ENCODE results near the gene AUTS2.
A peak's percentile ranks its signal among the peaks of the same experiment; 100 is the strongest.
"Not testable (repeated sequence)": the region's sequence is repeated elsewhere in the genome, so short reads cannot be mapped to it uniquely, and the experiment has no call there.

Gene AUTS2

DNA sequence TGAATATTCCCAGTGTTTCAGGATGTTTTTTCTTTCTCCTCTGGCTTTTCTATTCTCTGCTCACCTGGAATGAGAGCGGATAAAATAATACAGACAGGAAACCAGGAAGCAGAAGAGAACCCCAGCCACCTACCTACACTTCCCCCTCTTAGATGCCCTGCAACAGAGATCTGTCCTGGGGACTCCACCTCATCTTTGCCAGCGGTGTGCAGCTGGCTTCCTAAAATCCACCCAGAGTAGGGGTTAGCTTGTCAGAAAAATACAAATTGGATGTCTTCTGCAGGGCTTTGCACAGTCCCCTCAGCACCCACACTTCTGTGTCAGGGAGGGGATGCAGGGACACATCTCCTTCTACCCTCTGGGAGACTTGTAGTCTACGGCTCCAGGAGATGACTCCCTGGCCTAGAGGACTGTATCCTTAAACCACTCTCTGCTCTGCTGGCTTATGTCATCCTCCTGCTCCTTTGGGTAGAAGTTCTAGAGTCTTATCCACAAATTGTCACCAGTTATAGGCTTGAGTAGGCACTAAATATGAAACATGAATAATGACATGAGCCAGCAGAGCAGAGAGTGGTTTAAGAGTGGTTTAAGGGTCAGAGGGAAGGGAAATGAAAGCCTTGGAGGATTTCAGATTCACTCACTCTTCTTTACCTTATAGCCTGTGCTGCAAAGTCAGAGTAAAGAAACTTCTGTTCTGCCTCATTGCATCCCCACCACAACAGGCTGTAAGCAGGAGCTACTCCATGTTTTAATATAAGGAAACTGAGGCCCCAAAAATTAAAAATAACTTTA lies 749.4 kb downstream of the AUTS2 start:
- DNase-seq (no peak), ATAC-seq (peak; percentile 24)
- Mint-ChIP-seq H3K4me3 (no peak overlapping the region), H3K4me1 (no peaks in the 10 kb centered on the region), H3K36me3 (ENCODE audit: low read depth) (no peaks in the 10 kb centered on the region), H3K27me3 (no peaks in the 10 kb centered on the region), H3K9me3 (peaks cover 4% of the 10 kb centered on the region), H3K27ac (no peak overlapping the region)

DNA sequence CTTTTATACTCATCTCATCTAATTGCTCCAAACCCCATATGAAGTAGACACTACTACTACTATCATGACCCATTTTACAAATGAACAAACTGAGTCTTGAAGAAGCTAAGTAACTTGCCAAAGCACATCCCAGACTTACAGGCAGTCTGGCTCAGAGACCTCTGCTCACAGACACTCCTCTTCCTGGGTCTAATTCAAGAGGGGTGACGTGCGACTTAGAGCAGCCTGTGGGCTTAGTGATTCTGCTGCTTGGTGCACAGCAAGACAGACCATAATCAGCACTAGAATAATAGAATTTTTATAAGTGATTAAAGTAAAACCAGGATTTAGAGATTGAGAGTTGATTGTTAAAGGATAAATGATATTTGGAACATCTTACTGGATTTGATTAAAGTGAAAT lies 750.8 kb downstream of the AUTS2 start:
- Mint-ChIP-seq H3K9me3 (peaks cover 4% of the 10 kb centered on the region), H3K4me1 (peaks cover 1% of the 10 kb centered on the region), H3K27ac (no peak overlapping the region), H3K4me3 (no peak overlapping the region), H3K27me3 (no peaks in the 10 kb centered on the region), H3K36me3 (ENCODE audit: low read depth) (no peaks in the 10 kb centered on the region)
- DNase-seq (no peak), ATAC-seq (no peak)

GRCh38 chr7:70349819-70350218 lies 751.5 kb downstream of the AUTS2 start:
- H3K27ac Mint-ChIP-seq, result no peak overlapping the region
- ATAC-seq, result no peak

GRCh38 chr7:70352088-70352487 lies 753.8 kb downstream of the AUTS2 start:
- Mint-ChIP-seq H3K4me3 (no peak overlapping the region), H3K4me1 (peaks cover 12% of the 10 kb centered on the region), H3K9me3 (peaks cover 4% of the 10 kb centered on the region), H3K27me3 (no peaks in the 10 kb centered on the region), H3K27ac (no peak overlapping the region), H3K36me3 (ENCODE audit: low read depth) (no peaks in the 10 kb centered on the region)
- no peak for ATAC-seq
- DNase-seq, result no peak

More at GRCh38 chr7:70349819-70350218, 751.5 kb downstream of the AUTS2 start:
- peaks cover 4% of the 10 kb centered on the region for H3K9me3 Mint-ChIP-seq
- H3K4me1 Mint-ChIP-seq, result peaks cover 8% of the 10 kb centered on the region
- H3K36me3 Mint-ChIP-seq (ENCODE audit: low read depth), result no peaks in the 10 kb centered on the region
- H3K27me3 Mint-ChIP-seq, result no peaks in the 10 kb centered on the region
- H3K4me3 Mint-ChIP-seq, result no peak overlapping the region
- DNase-seq, result no peak

- H3K36me3 Mint-ChIP-seq (ENCODE audit: low read depth), result no peaks in the 10 kb centered on the region
- no peaks in the 10 kb centered on the region for H3K27me3 Mint-ChIP-seq
- H3K4me3 Mint-ChIP-seq, result no peak overlapping the region
- no peak for DNase-seq
- peaks cover 12% of the 10 kb centered on the region for H3K4me1 Mint-ChIP-seq
- H3K9me3 Mint-ChIP-seq, result peaks cover 4% of the 10 kb centered on the region
- ATAC-seq, result no peak
- H3K27ac Mint-ChIP-seq, result no peak overlapping the region
Observed at GRCh38 chr7:70352906-70353305, 754.6 kb downstream of the AUTS2 start.

- peaks cover 4% of the 10 kb centered on the region for H3K9me3 Mint-ChIP-seq
- no peak overlapping the region for H3K27ac Mint-ChIP-seq
- DNase-seq (no peak), ATAC-seq (no peak)
- no peak overlapping the region for H3K4me3 Mint-ChIP-seq
- no peaks in the 10 kb centered on the region for H3K36me3 Mint-ChIP-seq (ENCODE audit: low read depth)
- H3K4me1 Mint-ChIP-seq, result peaks cover 12% of the 10 kb centered on the region
- no peaks in the 10 kb centered on the region for H3K27me3 Mint-ChIP-seq
Observed at GRCh38 chr7:70353330-70353945, 755.2 kb downstream of the AUTS2 start.

- ATAC-seq, result no peak
- H3K27ac Mint-ChIP-seq, result no peak overlapping the region
- H3K36me3 Mint-ChIP-seq (ENCODE audit: low read depth), result no peaks in the 10 kb centered on the region
- H3K4me1 Mint-ChIP-seq, result peaks cover 12% of the 10 kb centered on the region
- DNase-seq, result no peak
- no peaks in the 10 kb centered on the region for H3K27me3 Mint-ChIP-seq
- no peak overlapping the region for H3K4me3 Mint-ChIP-seq
- H3K9me3 Mint-ChIP-seq, result peaks cover 4% of the 10 kb centered on the region
Observed at GRCh38 chr7:70353946-70354335, 755.7 kb downstream of the AUTS2 start.

GRCh38 chr7:70354409-70355169 lies 756.3 kb downstream of the AUTS2 start:
- Mint-ChIP-seq H3K4me1 (peaks cover 12% of the 10 kb centered on the region), H3K36me3 (ENCODE audit: low read depth) (no peaks in the 10 kb centered on the region), H3K9me3 (peaks cover 4% of the 10 kb centered on the region), H3K27ac (no peak overlapping the region), H3K27me3 (no peaks in the 10 kb centered on the region), H3K4me3 (no peak overlapping the region)
- ATAC-seq, result peak; percentile 54
- DNase-seq, result no peak

DNA sequence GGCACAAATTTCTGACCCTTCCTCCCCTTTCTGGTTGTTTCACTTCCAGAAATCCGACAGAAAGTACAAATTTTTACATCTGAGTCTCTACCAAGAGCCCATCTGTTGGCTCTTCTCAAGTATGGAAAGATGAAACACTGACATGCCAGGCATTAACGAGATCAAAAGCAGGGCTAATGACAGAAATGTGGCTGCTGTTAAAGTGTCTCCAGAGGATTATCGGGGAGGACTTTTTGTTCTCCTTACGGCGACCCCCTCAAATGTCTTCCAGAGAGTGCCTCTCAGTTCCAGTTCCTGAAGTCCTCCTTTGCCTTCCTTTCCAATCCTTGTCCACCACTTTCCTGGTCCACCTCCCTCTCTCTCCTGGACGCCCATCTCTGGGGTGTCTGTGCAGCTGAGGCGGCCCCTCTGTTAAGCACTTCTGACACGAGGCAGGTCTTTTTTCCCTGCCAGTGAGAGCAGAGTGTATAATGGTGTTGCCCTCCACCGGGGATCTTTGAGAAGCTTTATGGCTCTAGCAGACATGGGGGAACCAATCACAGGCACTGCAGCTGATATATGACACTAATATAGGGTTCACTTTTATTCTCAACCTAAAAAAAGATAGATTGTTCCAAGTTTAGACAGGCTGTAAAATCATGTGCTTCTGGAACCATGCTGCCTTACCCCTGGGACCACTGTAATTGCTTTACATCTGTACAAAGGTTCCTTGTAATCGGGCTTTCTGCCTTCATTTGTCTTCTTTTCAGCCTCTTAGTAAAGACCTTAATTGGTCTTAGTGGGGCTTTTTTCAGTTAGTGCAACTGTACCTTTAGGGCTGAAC lies 757.1 kb downstream of the AUTS2 start:
- no peak overlapping the region for H3K27ac Mint-ChIP-seq
- no peak for ATAC-seq
- DNase-seq, result no peak
- peaks cover 12% of the 10 kb centered on the region for H3K4me1 Mint-ChIP-seq
- H3K9me3 Mint-ChIP-seq, result peaks cover 4% of the 10 kb centered on the region
- H3K4me3 Mint-ChIP-seq, result no peak overlapping the region
- H3K27me3 Mint-ChIP-seq, result no peaks in the 10 kb centered on the region
- no peaks in the 10 kb centered on the region for H3K36me3 Mint-ChIP-seq (ENCODE audit: low read depth)

DNA sequence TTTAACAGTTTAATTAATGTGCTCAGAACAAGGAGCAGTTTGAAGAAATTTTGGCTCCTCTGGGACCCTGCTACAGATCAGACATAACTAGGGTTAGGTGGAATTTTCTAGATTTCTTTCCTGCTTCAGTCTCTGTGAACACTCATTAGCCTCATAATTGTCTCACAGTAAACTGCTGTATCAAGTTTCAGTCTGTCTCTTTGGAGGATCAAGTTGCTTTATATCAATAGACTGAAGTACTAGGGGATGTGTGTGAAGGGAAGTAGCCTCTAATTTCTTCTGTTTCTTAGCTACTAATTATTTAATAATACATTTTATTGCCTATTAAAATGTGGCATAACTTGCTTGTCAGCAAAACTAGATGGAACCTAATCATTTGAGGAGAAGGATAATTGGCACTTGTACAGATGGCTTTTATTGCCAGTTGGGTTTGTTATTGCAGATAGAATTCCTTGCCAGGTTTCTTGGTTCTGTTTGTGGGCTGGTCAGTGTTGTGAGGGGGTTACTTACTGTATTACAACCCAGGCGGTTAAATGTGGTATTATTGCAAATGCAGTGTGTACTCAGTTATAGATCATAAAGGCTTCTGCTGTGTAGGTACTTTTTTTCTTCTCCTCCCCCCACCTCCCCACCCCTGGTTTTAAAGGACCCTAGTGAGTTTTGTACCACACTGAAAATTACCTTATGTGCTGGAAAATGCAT lies 758.0 kb downstream of the AUTS2 start:
- DNase-seq (no peak), ATAC-seq (no peak)
- Mint-ChIP-seq H3K36me3 (ENCODE audit: low read depth) (no peaks in the 10 kb centered on the region), H3K9me3 (no peaks in the 10 kb centered on the region), H3K4me3 (no peak overlapping the region), H3K27ac (no peak overlapping the region), H3K4me1 (peaks cover 12% of the 10 kb centered on the region), H3K27me3 (no peaks in the 10 kb centered on the region)

DNA sequence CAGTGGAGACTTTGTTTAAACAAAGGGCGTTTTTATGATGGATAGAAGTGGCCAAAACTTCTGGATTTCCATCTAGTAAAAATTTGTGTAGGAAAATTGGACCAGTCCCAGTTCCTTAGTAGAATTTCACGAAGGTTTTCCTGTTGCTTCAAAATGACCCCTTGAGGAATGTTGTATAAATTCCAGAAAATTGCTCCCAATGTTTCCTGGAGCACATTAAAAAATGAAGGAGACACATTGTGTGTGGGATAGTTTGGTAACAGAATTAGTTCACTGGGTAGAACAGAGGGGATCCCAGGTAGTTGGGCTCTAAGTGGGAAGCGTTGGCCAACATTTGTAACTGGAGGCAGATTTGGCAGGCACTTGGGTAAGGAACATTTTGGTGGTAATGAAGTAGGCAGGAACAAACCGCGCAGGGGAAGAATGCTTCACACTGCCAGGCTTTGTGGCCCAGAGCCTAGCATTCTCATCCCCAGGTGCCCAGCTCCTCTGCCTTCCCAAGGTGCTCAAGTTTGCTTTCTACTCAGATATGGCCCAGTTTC lies 758.6 kb downstream of the AUTS2 start:
- Mint-ChIP-seq H3K27me3 (no peaks in the 10 kb centered on the region), H3K27ac (no peak overlapping the region), H3K4me1 (peaks cover 12% of the 10 kb centered on the region), H3K36me3 (ENCODE audit: low read depth) (no peaks in the 10 kb centered on the region), H3K9me3 (no peaks in the 10 kb centered on the region), H3K4me3 (no peak overlapping the region)
- ATAC-seq, result no peak
- no peak for DNase-seq

- Mint-ChIP-seq H3K27ac (no peak overlapping the region), H3K36me3 (ENCODE audit: low read depth) (no peaks in the 10 kb centered on the region), H3K4me1 (peaks cover 12% of the 10 kb centered on the region), H3K4me3 (no peak overlapping the region), H3K9me3 (no peaks in the 10 kb centered on the region), H3K27me3 (no peaks in the 10 kb centered on the region)
- DNase-seq (no peak), ATAC-seq (no peak)
Observed at GRCh38 chr7:70360557-70360956, 762.3 kb downstream of the AUTS2 start.

GRCh38 chr7:70361821-70362220 lies 763.5 kb downstream of the AUTS2 start:
- Mint-ChIP-seq H3K27ac (no peak overlapping the region), H3K27me3 (no peaks in the 10 kb centered on the region), H3K4me3 (no peak overlapping the region), H3K4me1 (peaks cover 12% of the 10 kb centered on the region), H3K36me3 (ENCODE audit: low read depth) (no peaks in the 10 kb centered on the region), H3K9me3 (no peaks in the 10 kb centered on the region)
- ATAC-seq (no peak), DNase-seq (no peak)

- H3K27me3 Mint-ChIP-seq; DNase-seq; H3K27ac Mint-ChIP-seq; H3K9me3 Mint-ChIP-seq; H3K36me3 Mint-ChIP-seq (ENCODE audit: low read depth); ATAC-seq; H3K4me3 Mint-ChIP-seq: not testable (repeated sequence)
- peaks cover 12% of the 10 kb centered on the region for H3K4me1 Mint-ChIP-seq
Observed at GRCh38 chr7:70364393-70364792, 766.1 kb downstream of the AUTS2 start.
